Upper lobe of left lung (tissue), 6 donors: ENCODE results near the gene MYO1F. TPM values are rescaled to one million over a fixed set of nuclear protein-coding genes. Genes with fewer than 3 reads are reported as not detected.
A peak's percentile ranks its signal among the peaks of the same experiment; 100 is the strongest.
"Not testable (repeated sequence)": the region's sequence is repeated elsewhere in the genome, so short reads cannot be mapped to it uniquely, and the experiment has no call there.

ENCODE experiments used
- ATAC-seq, 2 donors: fragments of 200-7000 bp; cut with Tn5 transposase; one replicate each; pipeline ENCODE4 v1.9.1; 2022; ENCODE audit warnings: mild to moderate bottlenecking in 2 of 2, moderate library complexity in 2 of 2; ENCODE audit not compliant: low FRiP score in 2 of 2
- DNase-seq, 2 donors: peaks; one replicate each; pipeline ENCODE4 v3.0.0-alpha.2; 2019 to 2020
- H3K27ac ChIP-seq, 4 donors: fragments of 200-600 bp; sonication (generic); one replicate each; pipeline ENCODE4 v1.5.1; 2016 to 2019
- H3K27me3 ChIP-seq, 4 donors: fragments of 200-600 bp; sonication (generic); one replicate each; pipeline ENCODE4 v1.5.1; 2017 to 2019
- H3K36me3 ChIP-seq, 4 donors: fragments of 200-600 bp; sonication (generic); one replicate each; pipeline ENCODE4 v1.5.1; 2016 to 2019
- H3K4me1 ChIP-seq, 4 donors: fragments of 200-600 bp; sonication (generic); one replicate each; pipeline ENCODE4 v1.5.1; 2018 to 2019
- H3K4me3 ChIP-seq, 4 donors: fragments of 200-600 bp; sonication (generic); one replicate each; pipeline ENCODE4 v1.5.1; 2017 to 2019; ENCODE audit warnings: mild to moderate bottlenecking in 2 of 4, moderate library complexity in 1 of 4
- H3K9me3 ChIP-seq, 4 donors: fragments of 200-600 bp; sonication (generic); one replicate each; pipeline ENCODE4 v1.5.1; 2018 to 2019
- CTCF ChIP-seq, 6 experiments: fragments of 450-650 bp in 4 of 6; fragments of 200-600 bp in 2 of 6; sonication (generic) in 2 of 6; IDR thresholded peaks; one replicate each; pipeline ENCODE4 v1.5.1; 2016 to 2019; ENCODE audit warnings: antibody characterized with exemption in 6 of 6
- EP300 ChIP-seq, 4 donors: sonication (generic); formaldehyde crosslinking; IDR thresholded peaks; one replicate each; pipeline ENCODE4 v1.5.1; 2017; ENCODE audit warnings: antibody characterized with exemption in 4 of 4, control low read depth in 2 of 4
- POLR2A ChIP-seq, 4 donors: fragments of 450-650 bp; IDR thresholded peaks; one replicate each; pipeline ENCODE4 v1.5.1; 2016 to 2017; ENCODE audit warnings: antibody characterized with exemption in 4 of 4, mild to moderate bottlenecking in 2 of 4
- POLR2AphosphoS5 ChIP-seq, 2 donors: sonication (generic); formaldehyde crosslinking; IDR thresholded peaks; one replicate each; pipeline ENCODE4 v1.5.1; 2017; ENCODE audit warnings: antibody characterized with exemption in 2 of 2
- WGBS, 2 donors: methylation state at CpG; one replicate each; pipeline ENCODE4 v1.1.5; 2017 to 2018; 5-methylcytosine and 5-hydroxymethylcytosine counted together
- total RNA-seq, 6 donors: library from RNA; depleted of rRNA in 4 of 6; stranded (reverse); fragments of >200 nt in 4 of 6; gene quantifications; one replicate each; pipeline versions ENCODE4 v1.1.0 to v1.2.1, GENCODE V29; 2016 to 2021
- donor health status: DM: no; HTN: no; CAD: no; lungs with moderate emphysema.
- donor health status: DM: no; HTN: yes; CAD: no; lungs with severe emphysema.

MYO1F gene
- total RNA-seq, 6 donors from 2014 or later, result 47.3 to 246 (median 127) TPM

DNA sequence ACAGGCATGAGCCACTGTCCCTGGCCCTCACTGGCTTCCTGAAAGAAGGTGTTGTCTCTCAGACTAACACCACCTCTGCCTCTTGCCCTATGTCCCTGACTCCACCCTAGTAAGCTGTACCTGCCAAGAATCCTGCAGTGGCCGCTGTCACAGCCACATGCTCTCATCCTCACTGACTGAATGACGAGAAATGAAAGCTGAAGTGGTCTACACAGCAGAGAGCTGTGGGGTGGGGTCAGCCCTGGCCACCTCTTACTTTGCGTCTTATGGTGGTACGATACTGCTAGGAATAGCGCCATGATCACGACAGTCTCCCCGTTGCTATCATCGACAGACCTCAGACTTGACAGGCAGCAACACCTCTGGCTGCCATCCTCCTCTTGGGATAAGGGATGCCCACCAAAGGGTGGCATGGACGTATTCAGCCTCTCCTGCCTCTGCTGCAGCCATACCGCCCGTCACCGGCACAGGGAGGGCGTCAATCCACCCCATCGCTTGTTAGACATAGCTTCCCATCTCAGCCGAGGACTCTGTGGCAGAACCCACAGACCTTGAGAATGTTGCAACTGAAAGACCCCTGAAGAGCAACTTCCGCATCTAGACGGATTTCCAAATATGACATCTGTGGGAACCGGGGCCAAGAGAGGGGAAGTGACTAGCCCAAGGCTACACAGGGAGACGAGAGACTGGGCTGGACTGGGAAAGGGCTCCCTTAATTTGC, 809 bp downstream of the MYO1F start:
- DNase-seq (peak in 1 of 2 donors; percentile 69), ATAC-seq (peak; percentile 51 to 54)
- WGBS, 2 donors, result 48 to 68% methylated on average over 11 to 19 of the region's 19 CpGs
- Histone ChIP-seq H3K4me3 (peak overlapping the region; percentile 33 to 59 (median 48)), H3K27me3 (no peaks in the 10 kb centered on the region), H3K4me1 (peaks cover 31 to 69% (median 53%) of the 10 kb centered on the region in 4 donors), H3K9me3 (no peaks in the 10 kb centered on the region), H3K36me3 (no peaks in the 10 kb centered on the region), H3K27ac (peak overlapping the region; percentile 75 to 89 (median 81))
- TF ChIP-seq POLR2AphosphoS5 (IDR thresholded peaks at IDR 0.05) (peak in 1 of 2 donors; percentile 50), EP300 (IDR thresholded peaks at IDR 0.05) (no peak)

GRCh38 chr19:8575467-8575997, 1.7 kb downstream of the MYO1F start:
- Histone ChIP-seq H3K27me3 (no peaks in the 10 kb centered on the region), H3K27ac (peak overlapping the region; percentile 75 to 89 (median 81)), H3K4me3 (peak overlapping the region in 3 of 4 donors; percentile 47 to 59 (median 48)), H3K4me1 (peaks cover 34 to 74% (median 57%) of the 10 kb centered on the region in 4 donors), H3K9me3 (no peaks in the 10 kb centered on the region), H3K36me3 (no peaks in the 10 kb centered on the region)
- 14 to 22% methylated on average over 7 to 9 of the region's 10 CpGs for WGBS, 2 donors
- ATAC-seq (peak in 1 of 2 donors; percentile 19), DNase-seq (peak in 1 of 2 donors; percentile 56)
- TF ChIP-seq POLR2A (IDR thresholded peaks at IDR 0.05) (peak in 1 of 4 donors; percentile 15), CTCF (IDR thresholded peaks at IDR 0.05) (no peak)

DNA sequence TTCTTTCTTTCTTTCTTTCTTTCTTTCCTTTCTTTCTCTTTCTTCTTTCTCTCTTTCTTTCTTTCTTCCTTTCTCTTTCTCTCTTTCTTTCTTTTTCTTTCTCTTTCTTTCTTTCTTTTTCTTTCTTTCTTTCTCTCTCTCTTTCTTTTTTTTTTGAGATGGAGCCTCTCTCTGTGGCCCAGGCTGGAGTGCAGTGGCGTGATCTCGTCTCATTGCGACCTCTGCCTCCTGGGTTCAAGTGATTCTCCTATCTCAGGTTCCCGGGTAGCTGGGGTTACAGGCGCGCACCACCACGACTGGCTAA, 2.7 kb downstream of the MYO1F start:
- not testable (repeated sequence) for H3K36me3 ChIP-seq, H3K9me3 ChIP-seq, ATAC-seq, DNase-seq, H3K27me3 ChIP-seq
- H3K4me3 ChIP-seq, result peak overlapping the region in 1 of 4 donors; percentile 59
- WGBS, 2 donors, result 95 to 96% methylated on average over 4 to 7 of the region's 7 CpGs
- H3K4me1 ChIP-seq, result peaks cover 36 to 76% (median 58%) of the 10 kb centered on the region in 4 donors
- H3K27ac ChIP-seq, result peak overlapping the region in 1 of 4 donors; percentile 89

- Histone ChIP-seq H3K9me3 (no peaks in the 10 kb centered on the region), H3K27me3 (no peaks in the 10 kb centered on the region), H3K27ac (peak overlapping the region in 2 of 4 donors; percentile 64 to 86), H3K4me3 (peak overlapping the region in 2 of 4 donors; percentile 15 to 28), H3K4me1 (peaks cover 31 to 73% (median 60%) of the 10 kb centered on the region in 4 donors), H3K36me3 (no peaks in the 10 kb centered on the region)
- ATAC-seq (no peak), DNase-seq (no peak)
- 85 to 86% methylated on average over 7 of the region's 7 CpGs for WGBS, 2 donors
- no peak for TF ChIP-seq EP300 (IDR thresholded peaks at IDR 0.05)
- no peak for TF ChIP-seq CTCF (IDR thresholded peaks at IDR 0.05)
- no peak for TF ChIP-seq POLR2A (IDR thresholded peaks at IDR 0.05)
Observed at GRCh38 chr19:8573316-8573715, 3.9 kb downstream of the MYO1F start.

- TF ChIP-seq CTCF (IDR thresholded peaks at IDR 0.05) (no peak), POLR2A (IDR thresholded peaks at IDR 0.05) (peak in 1 of 4 donors; percentile 35), EP300 (IDR thresholded peaks at IDR 0.05) (no peak), POLR2AphosphoS5 (IDR thresholded peaks at IDR 0.05) (peak; percentile 55 to 66)
- peak overlapping the region; percentile 65 to 86 (median 78) for H3K27ac ChIP-seq
Observed at GRCh38 chr19:8571006-8571411, 6.2 kb downstream of the MYO1F start.

More at GRCh38 chr19:8571006-8571411, 6.2 kb downstream of the MYO1F start:
- H3K36me3 ChIP-seq, result no peaks in the 10 kb centered on the region
- peaks cover 22 to 63% (median 49%) of the 10 kb centered on the region in 4 donors for H3K4me1 ChIP-seq
- H3K27me3 ChIP-seq, result no peaks in the 10 kb centered on the region
- 10 to 17% methylated on average over 1 to 4 of the region's 5 CpGs for WGBS, 2 donors
- H3K9me3 ChIP-seq, result no peaks in the 10 kb centered on the region
- peak in 1 of 2 donors; percentile 78 for DNase-seq
- H3K4me3 ChIP-seq, result peak overlapping the region in 1 of 4 donors; percentile 17
- peak; percentile 67 to 68 for ATAC-seq
